ENCODE results near the gene KDM5B. TPM values are rescaled to one million over a fixed set of nuclear protein-coding genes. Genes with fewer than 3 reads are reported as not detected.

The KDM5B gene
- total and polyA plus RNA-seq, 9 of the 15 experiments (the other 6 are each of a cell fraction or from before 2014, with no cell fraction given), result 15.4 to 90.6 (median 57.1) TPM

- no peak for TF ChIP-seq ZNF740 (CRISPR knock-in tag; IDR thresholded peaks at IDR 0.05)
- TF ChIP-seq ZNF740 (tag; IDR thresholded peaks at IDR 0.05), result no peak
Measured at GRCh38 chr1:202680586-202681352, 127.5 kb downstream of the KDM5B start (continued).

- H3K79me2 ChIP-seq (ENCODE audit: control insufficient read depth, insufficient read depth, low read length), result no peaks in the 10 kb centered on the region
- DNase-seq (ENCODE audit: extremely low read depth in 1 of 4, low spot score in 3 of 4) (no peak), ATAC-seq (no peak), FAIRE-seq (no peak)
- peaks cover 18 to 50% of the 10 kb centered on the region in 2 experiments; a peak in 3 of 5 replicates for H3K27me3 ChIP-seq (ENCODE audit: control insufficient read depth in 2 of 2, insufficient read depth in 2 of 2, low read length in 2 of 2)
- no peak overlapping the region for H3K4me2 ChIP-seq (ENCODE audit: insufficient read depth, low read length)
- H3K9ac ChIP-seq (ENCODE audit: insufficient read depth in 1 of 2, low read depth in 2 of 2, low read length in 2 of 2), result no peak overlapping the region
- BruUV-seq (replicated peaks), result no TSS peak
- H3K4me1 ChIP-seq (replicated peaks in 1 of 2; ENCODE audit: control insufficient read depth in 2 of 2, insufficient read depth in 2 of 2, low read length in 2 of 2), result no peaks in the 10 kb centered on the region
- TF ChIP-seq ZNF316 (IDR thresholded peaks at IDR 0.05), result no peak
- TF ChIP-seq MXD1 (CRISPR knock-in tag; IDR thresholded peaks at IDR 0.05; ENCODE audit: borderline replicate concordance, poor library complexity, severe bottlenecking), result no peak
- no peak for TF ChIP-seq SRSF9 (IDR thresholded peaks at IDR 0.05; ENCODE audit: borderline replicate concordance, low read depth, low read length)
- no peak for TF ChIP-seq BRD9 (IDR thresholded peaks at IDR 0.05; ENCODE audit: low read depth, partially characterized antibody)
- TF ChIP-seq CBFA2T3 (IDR thresholded peaks at IDR 0.05), result no peak
- no peak for TF ChIP-seq RERE (CRISPR knock-in tag; IDR thresholded peaks at IDR 0.05; ENCODE audit: borderline replicate concordance)
- no peak for TF ChIP-seq SMC3 (conservative IDR thresholded peaks at IDR 0.05; ENCODE audit: insufficient read depth, low read depth, low read length)
- TF ChIP-seq CBX3 (IDR thresholded peaks at IDR 0.05; ENCODE audit: borderline replicate concordance in 1 of 2, low read length in 2 of 2), result no peak
- H3K9me3 ChIP-seq (replicated peaks; ENCODE audit: control insufficient read depth, insufficient read depth, low read depth, low read length), result no peaks in the 10 kb centered on the region
- no peak overlapping the region for H3K27ac ChIP-seq (ENCODE audit: extremely low read depth, low read depth, low read length)
- H3K9me1 ChIP-seq (ENCODE audit: control insufficient read depth, insufficient read depth, low read length), result no peaks in the 10 kb centered on the region
- in situ Hi-C loops (cut with MboI) (no loop called here), intact Hi-C loops (cut with micrococcal nuclease) (no loop called here)
- no peak overlapping the region for H2AFZ ChIP-seq (ENCODE audit: low read depth, low read length)
- WGBS (ENCODE audit: insufficient coverage, low coverage, missing lambda C conversion rate), result 2% methylated on average over 4 of the region's 4 CpGs
- H3K36me3 ChIP-seq (ENCODE audit: control insufficient read depth, insufficient read depth, low read length), result no peaks in the 10 kb centered on the region
- no peak overlapping the region for H3K4me3 ChIP-seq
- H4K20me1 ChIP-seq (replicated peaks; ENCODE audit: control insufficient read depth, insufficient read depth, low read length), result no peaks in the 10 kb centered on the region
- ChIA-PET CTCF (ENCODE audit: low intra/inter-chr PET ratio) (no interaction called here), POLR2A (interaction anchor here (1.2 kb wide), 1 partner anchor 13 kb away, joined by 4 read pairs; no protein-coding TSS in a partner anchor)
Measured at GRCh38 chr1:202679406-202680177, 128.6 kb downstream of the KDM5B start.

Data from K562 (cell line).